ENCODE data around the gene TACC3.
A peak's percentile ranks its signal among the peaks of the same experiment; 100 is the strongest.

Gene TACC3

DNA sequence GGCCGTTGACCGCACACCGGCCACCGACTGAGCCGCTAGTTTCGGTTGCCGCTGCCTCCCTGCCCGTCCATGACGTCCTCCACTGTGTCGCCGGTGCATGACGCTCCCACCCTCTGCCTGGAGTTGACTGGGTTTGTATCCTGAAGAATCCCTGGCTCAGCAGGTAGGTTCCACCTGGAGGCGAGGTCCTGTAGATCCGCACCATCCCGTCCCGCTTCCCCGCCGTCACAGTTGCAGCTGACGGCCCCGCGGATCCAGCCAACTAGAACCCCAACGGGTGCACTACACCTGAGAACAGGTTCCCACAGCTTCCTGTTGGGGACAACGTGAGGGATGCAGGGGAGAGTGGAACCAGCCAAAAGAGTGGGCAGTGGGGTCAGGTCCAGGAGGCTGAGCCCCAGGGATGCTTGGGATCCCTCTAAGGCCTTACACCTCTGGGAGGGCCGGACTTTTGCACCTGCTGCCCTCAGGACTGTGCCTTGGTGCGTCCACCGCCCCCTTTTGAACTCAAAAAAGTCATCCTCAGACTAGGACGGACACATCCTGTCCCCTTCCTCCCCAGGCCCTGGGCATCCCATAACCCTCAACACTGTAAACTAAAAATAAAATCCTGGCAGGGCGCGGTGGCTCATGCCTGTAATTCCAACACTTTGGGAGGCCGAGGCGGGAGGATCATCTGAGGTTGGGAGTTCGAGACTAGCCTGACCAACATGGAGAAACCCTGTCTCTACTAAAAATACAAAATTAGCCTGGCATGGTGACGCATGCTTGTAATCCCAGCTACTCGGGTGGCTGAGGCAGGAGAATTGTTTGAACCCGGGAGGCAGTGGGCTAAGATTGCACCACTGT is 8.1 kb upstream of the TACC3 start:
- TF ChIP-seq, protein P1, sequence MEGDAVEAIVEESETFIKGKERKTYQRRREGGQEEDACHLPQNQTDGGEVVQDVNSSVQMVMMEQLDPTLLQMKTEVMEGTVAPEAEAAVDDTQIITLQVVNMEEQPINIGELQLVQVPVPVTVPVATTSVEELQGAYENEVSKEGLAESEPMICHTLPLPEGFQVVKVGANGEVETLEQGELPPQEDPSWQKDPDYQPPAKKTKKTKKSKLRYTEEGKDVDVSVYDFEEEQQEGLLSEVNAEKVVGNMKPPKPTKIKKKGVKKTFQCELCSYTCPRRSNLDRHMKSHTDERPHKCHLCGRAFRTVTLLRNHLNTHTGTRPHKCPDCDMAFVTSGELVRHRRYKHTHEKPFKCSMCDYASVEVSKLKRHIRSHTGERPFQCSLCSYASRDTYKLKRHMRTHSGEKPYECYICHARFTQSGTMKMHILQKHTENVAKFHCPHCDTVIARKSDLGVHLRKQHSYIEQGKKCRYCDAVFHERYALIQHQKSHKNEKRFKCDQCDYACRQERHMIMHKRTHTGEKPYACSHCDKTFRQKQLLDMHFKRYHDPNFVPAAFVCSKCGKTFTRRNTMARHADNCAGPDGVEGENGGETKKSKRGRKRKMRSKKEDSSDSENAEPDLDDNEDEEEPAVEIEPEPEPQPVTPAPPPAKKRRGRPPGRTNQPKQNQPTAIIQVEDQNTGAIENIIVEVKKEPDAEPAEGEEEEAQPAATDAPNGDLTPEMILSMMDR (IDR thresholded peaks at IDR 0.05; ENCODE audit: low read length, missing control alignments), result no peak
- H3K4me3 ChIP-seq (replicated peaks; ENCODE audit: low read depth, low read length), result peak overlapping the region; percentile 74
- DNase-seq (ENCODE audit: low read depth), result no peak

DNA sequence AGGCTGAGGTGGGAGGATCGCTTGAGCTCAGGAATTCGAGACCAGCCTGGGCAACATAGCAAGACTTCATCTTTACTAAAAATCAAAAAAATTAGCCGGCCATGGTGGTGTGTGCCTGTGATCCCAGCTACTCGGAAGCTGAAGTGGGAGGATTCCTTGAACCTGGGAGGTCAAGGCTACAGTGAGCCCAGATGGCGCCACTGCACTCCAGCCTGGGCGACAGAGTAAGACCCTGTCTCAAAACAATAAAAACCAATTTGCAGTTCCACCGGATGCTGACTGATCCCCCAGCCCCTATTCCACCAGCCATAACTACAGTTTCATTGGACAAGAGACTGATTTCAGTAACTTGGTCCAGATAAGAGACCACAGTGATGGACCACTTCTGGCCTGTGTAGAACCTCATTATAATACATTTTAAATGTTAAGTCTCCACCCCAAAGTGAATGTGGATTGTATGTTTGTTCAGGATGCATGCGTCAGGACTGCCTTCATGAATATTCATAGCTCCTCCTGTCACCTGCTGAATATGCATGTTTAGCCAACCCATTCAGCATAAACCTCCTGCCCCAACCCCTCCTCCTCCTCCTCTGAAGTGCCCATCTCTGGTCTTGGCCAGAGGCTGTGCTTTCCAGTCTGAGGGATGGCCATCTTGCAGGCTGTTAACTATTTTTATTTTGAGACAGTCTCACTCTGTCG is 6.9 kb upstream of the TACC3 start:
- DNase-seq (ENCODE audit: low read depth), result no peak
- H3K4me3 ChIP-seq (replicated peaks; ENCODE audit: low read depth, low read length), result no peak overlapping the region
- TF ChIP-seq, protein P1 (IDR thresholded peaks at IDR 0.05; ENCODE audit: low read length, missing control alignments), result no peak

DNA sequence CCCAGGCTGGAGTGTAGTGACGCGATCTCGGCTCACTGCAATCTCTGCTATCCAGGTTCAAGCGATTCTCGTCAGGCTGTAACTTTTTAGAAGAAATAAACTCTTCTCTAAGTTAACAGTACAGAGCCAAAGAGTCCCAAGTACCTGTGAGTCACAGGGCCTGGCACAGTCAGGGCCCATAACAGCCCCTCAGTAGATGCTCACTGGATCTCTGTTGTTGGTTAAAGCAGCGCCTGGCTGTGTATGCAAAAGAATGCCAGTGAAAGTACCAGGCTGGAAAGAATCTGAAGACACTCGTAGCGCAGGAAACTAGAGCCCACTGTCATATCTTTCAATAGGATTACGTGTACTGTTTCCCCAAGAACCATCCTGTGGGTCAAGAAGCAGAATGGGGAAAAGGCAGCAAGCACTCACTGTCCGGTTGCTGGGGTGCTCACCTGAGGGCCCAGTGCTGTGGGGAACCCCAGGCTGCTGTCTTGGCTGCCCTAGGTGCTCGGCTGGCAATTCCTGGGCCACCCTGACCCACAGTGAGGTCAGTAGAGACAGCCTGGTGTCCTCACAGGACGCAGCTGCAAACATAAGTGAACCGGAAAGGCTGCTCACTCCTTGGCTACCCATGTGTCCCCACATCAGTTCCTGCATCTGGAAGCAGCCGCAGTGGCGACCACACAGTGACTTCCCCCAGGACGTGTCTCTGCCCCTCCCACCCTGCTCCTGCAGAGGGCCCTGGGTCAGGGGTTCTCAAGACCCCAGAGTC is 6.1 kb upstream of the TACC3 start:
- no peak for DNase-seq (ENCODE audit: low read depth)
- TF ChIP-seq, protein P1 (IDR thresholded peaks at IDR 0.05; ENCODE audit: low read length, missing control alignments), result no peak
- H3K4me3 ChIP-seq (replicated peaks; ENCODE audit: low read depth, low read length), result no peak overlapping the region

DNA sequence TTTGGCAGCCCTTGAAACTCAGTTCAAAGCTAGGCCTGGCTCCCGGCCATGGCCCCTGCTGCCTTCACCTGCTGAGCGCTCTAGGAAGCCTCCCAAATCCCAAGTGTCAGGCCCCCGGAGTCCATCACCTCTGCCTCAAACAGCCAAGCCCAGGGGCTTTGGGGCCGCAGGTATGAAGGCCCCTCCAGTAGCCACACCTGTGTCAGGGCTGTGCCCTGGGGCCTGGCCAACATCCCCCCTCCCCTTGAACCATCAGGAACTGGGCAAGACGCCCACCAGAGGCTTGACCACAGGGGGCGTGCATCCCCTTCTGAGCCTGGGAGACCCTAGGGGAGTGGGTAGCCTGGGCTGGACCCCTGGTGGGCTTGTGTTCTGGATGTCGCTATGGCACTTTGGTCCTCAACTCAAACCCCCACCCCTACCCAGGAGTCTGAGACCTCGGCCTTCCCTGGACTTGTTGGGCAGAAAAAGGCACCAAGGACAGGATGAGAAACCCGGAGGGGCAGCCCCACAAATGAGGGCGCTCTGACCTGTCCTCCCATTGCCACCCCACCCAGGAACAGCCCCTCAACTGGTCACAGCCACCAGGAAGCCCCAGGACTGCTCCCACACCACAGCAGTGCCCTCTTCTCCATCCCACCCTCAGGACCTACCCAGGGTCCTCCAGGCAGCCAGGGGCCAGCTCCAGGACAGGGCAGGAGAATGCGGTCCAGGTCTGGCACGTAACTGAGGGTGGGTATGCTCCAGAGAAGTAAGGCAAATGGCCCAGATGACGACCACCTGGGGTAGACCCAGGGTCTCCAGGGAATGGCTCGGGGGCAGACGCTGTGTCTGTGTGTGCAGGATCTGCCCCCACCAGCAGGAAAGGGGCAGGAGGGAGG is 5.0 kb upstream of the TACC3 start:
- H3K4me3 ChIP-seq (replicated peaks; ENCODE audit: low read depth, low read length), result no peak overlapping the region
- DNase-seq (ENCODE audit: low read depth), result no peak
- TF ChIP-seq, protein P1 (IDR thresholded peaks at IDR 0.05; ENCODE audit: low read length, missing control alignments), result no peak

DNA sequence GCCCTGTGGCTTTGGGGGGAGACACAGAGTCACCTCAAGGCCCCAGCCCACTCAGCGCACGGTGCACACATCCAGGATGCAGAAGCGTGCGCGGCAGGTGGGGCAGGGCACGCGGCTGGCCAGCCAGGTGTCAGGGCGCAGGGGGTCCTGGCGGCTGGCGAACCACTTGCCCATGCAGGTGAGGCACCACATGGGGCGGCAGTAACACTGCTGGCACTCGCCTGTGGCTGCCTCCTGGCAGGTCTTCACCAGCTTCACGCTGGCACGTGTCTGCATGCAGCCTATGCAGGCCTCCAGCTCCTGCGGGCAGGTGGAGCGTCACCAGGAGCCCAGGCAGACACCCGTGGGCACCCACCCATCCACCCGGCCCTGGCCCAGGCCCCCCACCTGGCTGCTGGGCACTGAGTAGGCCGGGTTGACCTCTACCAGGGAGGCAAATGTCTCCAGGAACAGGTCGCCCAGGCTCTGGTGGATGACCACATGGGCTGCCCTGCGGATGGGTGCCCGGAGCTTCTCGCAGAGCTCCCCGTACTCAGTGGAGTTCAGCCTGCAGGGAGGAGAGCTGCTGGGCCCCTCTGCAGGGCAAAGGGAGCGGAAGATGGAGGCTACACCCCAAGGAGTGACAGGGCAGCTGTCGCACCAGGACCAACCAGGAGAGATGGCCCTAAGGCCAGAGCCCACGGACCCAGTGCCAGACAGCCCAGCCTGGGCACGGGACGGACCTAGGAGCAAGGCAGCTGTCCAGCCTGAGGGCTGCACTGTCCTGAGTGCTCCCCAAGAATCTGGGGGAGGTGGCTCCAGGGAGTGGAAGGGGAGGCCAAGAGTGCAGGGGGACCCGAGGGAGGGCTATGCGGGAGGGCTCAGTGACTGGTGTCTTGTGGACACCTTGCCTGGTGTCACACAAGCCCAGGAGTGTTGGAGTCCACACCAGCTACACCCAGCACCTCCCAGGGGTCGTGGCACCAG is 3.9 kb upstream of the TACC3 start:
- TF ChIP-seq, protein P1 (IDR thresholded peaks at IDR 0.05; ENCODE audit: low read length, missing control alignments), result no peak
- H3K4me3 ChIP-seq (replicated peaks; ENCODE audit: low read depth, low read length), result no peak overlapping the region
- DNase-seq (ENCODE audit: low read depth), result no peak
